ENCODE results near the gene UACA. TPM values are rescaled to one million over a fixed set of nuclear protein-coding genes. Genes with fewer than 3 reads are reported as not detected.

UACA gene
- total RNA-seq, 1 experiment from 2014 or later = 44.8 TPM

DNA sequence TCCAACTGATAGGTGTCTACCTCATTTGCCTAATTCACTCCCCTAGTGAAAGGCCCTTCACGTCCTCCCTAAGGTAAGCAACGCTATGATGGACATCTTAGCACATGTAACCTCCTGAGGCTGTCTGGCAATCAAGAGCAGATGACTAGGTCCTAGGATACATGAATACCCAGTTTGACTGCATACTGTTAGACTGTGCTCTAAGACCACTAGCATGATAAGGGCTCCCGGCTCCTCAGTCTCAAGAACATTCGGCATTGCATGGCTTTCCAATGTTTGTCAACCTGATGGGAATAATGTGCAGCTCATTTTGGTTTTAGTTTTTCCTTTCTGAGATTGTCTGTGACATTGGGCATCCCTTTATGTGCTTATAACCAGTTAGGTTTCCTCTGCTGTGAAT lies 152.1 kb downstream of the UACA start:
- Mint-ChIP-seq H3K27me3 (ENCODE audit: low read depth) (peaks cover 2% of the 10 kb centered on the region; the same call in 1 of the 2 replicates), H3K27ac (no peak overlapping the region), H3K36me3 (no peaks in the 10 kb centered on the region), H3K9me3 (peaks cover 5% of the 10 kb centered on the region; the same call in 1 of the 2 replicates), H3K4me1 (peaks cover 25% of the 10 kb centered on the region), H3K4me3 (no peak overlapping the region)
- CTCF ChIA-PET = interaction anchor here (1.6 kb wide), 1 partner anchor 17 kb away, joined by 4 read pairs; no protein-coding TSS in a partner anchor
- POLR2A ChIA-PET = no interaction called here
- TF ChIP-seq NR1H2 (CRISPR knock-in tag; IDR thresholded peaks at IDR 0.05) = no peak
- TF ChIP-seq, protein P1, sequence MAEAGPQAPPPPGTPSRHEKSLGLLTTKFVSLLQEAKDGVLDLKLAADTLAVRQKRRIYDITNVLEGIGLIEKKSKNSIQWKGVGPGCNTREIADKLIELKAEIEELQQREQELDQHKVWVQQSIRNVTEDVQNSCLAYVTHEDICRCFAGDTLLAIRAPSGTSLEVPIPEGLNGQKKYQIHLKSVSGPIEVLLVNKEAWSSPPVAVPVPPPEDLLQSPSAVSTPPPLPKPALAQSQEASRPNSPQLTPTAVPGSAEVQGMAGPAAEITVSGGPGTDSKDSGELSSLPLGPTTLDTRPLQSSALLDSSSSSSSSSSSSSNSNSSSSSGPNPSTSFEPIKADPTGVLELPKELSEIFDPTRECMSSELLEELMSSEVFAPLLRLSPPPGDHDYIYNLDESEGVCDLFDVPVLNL (CRISPR knock-in tag; IDR thresholded peaks at IDR 0.05; ENCODE audit: borderline replicate concordance, low read depth) = no peak
- TF ChIP-seq IRF1 (CRISPR knock-in tag; IDR thresholded peaks at IDR 0.05) = no peak
- TF ChIP-seq MLX (CRISPR knock-in tag; IDR thresholded peaks at IDR 0.05) = no peak
- no peak for TF ChIP-seq MYBL2 (CRISPR knock-in tag; IDR thresholded peaks at IDR 0.05)
- no peak for TF ChIP-seq ESRRA (CRISPR knock-in tag; IDR thresholded peaks at IDR 0.05; ENCODE audit: borderline replicate concordance)
- TF ChIP-seq, protein P2, sequence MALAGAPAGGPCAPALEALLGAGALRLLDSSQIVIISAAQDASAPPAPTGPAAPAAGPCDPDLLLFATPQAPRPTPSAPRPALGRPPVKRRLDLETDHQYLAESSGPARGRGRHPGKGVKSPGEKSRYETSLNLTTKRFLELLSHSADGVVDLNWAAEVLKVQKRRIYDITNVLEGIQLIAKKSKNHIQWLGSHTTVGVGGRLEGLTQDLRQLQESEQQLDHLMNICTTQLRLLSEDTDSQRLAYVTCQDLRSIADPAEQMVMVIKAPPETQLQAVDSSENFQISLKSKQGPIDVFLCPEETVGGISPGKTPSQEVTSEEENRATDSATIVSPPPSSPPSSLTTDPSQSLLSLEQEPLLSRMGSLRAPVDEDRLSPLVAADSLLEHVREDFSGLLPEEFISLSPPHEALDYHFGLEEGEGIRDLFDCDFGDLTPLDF (CRISPR knock-in tag; IDR thresholded peaks at IDR 0.05) = no peak
- TF ChIP-seq, protein P3, sequence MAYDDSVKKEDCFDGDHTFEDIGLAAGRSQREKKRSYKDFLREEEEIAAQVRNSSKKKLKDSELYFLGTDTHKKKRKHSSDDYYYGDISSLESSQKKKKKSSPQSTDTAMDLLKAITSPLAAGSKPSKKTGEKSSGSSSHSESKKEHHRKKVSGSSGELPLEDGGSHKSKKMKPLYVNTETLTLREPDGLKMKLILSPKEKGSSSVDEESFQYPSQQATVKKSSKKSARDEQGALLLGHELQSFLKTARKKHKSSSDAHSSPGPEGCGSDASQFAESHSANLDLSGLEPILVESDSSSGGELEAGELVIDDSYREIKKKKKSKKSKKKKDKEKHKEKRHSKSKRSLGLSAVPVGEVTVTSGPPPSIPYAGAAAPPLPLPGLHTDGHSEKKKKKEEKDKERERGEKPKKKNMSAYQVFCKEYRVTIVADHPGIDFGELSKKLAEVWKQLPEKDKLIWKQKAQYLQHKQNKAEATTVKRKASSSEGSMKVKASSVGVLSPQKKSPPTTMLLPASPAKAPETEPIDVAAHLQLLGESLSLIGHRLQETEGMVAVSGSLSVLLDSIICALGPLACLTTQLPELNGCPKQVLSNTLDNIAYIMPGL (CRISPR knock-in tag; IDR thresholded peaks at IDR 0.05) = no peak
- DNase-seq (ENCODE audit: low spot score) (no peak), ATAC-seq (no peak)

DNA sequence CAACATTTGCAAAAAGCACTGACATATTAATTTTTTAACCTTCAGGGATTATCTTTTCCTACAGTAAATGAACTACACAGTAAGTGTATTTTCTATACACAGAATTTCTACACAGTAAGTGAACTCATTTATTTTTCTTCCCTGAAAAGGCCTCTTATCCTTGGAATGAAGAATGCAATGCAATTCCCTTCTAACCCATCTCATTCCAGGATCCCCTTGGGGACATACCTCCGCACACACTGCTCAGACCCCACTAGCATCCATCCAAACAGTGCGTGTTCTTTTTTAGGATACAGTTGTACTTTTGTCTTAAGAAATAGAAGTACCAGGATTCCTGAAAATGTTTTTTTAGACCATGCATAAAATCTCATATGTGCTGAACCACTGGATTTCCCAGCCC lies 152.8 kb downstream of the UACA start:
- Mint-ChIP-seq H3K27ac (no peak overlapping the region), H3K36me3 (no peaks in the 10 kb centered on the region), H3K4me1 (peaks cover 21% of the 10 kb centered on the region), H3K9me3 (peaks cover 5% of the 10 kb centered on the region; the same call in 1 of the 2 replicates), H3K4me3 (no peak overlapping the region), H3K27me3 (ENCODE audit: low read depth) (peaks cover 2% of the 10 kb centered on the region; the same call in 1 of the 2 replicates)
- ChIA-PET CTCF (no interaction called here), POLR2A (no interaction called here)
- TF ChIP-seq MAX (CRISPR knock-in tag; IDR thresholded peaks at IDR 0.05) = no peak
- TF ChIP-seq PREB (CRISPR knock-in tag; IDR thresholded peaks at IDR 0.05; ENCODE audit: borderline replicate concordance) = no peak
- ATAC-seq (no peak), DNase-seq (ENCODE audit: low spot score) (no peak)

DNA sequence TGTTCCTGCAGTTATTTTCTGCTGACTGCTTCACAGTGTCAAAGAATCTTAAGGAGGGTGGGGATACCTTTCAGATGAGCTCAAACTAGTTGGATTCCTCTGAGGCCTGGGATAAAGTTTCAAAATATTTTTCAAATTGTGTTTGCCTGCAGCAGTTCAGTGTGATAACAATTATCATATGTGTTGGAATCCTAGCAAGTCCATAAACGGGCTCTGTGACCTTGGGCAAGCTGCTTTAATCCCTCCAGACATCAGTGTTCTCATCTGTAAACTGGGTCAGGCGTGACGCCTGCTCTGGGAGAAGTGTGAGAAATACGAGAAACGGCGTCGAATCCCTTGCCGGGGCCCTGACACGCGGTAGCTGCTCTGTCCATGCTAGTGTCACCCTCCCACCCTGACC lies 153.5 kb downstream of the UACA start:
- POLR2A ChIA-PET = no interaction called here
- TF ChIP-seq ETV6 (CRISPR knock-in tag; IDR thresholded peaks at IDR 0.05) = no peak
- no peak for TF ChIP-seq NR3C1 (CRISPR knock-in tag; conservative IDR thresholded peaks at IDR 0.05; ENCODE audit: low read depth)
- no peak for TF ChIP-seq SOX15 (CRISPR knock-in tag; IDR thresholded peaks at IDR 0.05)
- TF ChIP-seq TCF7 (CRISPR knock-in tag; IDR thresholded peaks at IDR 0.05; ENCODE audit: low read depth) = no peak
- CTCF ChIA-PET = no interaction called here
- ATAC-seq = no peak
- Mint-ChIP-seq H3K4me3 (no peak overlapping the region), H3K36me3 (no peaks in the 10 kb centered on the region), H3K27me3 (ENCODE audit: low read depth) (peaks cover 2% of the 10 kb centered on the region; the same call in 1 of the 2 replicates), H3K4me1 (peaks cover 21% of the 10 kb centered on the region), H3K9me3 (peaks cover 5% of the 10 kb centered on the region; the same call in 1 of the 2 replicates), H3K27ac (no peak overlapping the region)
- DNase-seq (ENCODE audit: low spot score) = no peak
